BJ (cell line): Measurements from ENCODE around the gene TMPRSS11B. TPM values are rescaled to one million over a fixed set of nuclear protein-coding genes. Genes with fewer than 3 reads are reported as not detected.

Experiments used
- CTCF ChIA-PET: fragments of 350-600 bp; formaldehyde crosslinking; extraction: SDS; loops from one replicate; lab custom pipeline; 2021; ENCODE audit warnings: antibody characterized with exemption, inconsistent platforms; lab: Yijun Ruan, JAX
- POLR2A ChIA-PET: fragments of 300-600 bp; sonication (Branson Sonifier 250); formaldehyde crosslinking; extraction: SDS; loops from one replicate; lab custom pipeline; 2021; ENCODE audit warnings: antibody characterized with exemption; lab: Charles Lee
- DNase-seq: peaks from one replicate; pipeline ENCODE4 v3.0.0-alpha.2; 2011; ENCODE audit warnings: low read depth
- H3K27me3 ChIP-seq: 2 replicates; pipeline ENCODE4 v1.6.0; 2011; ENCODE audit warnings: low read length; ENCODE audit not compliant: control insufficient read depth, insufficient read depth
- H3K36me3 ChIP-seq: 2 replicates; pipeline ENCODE4 v1.5.1; 2011; ENCODE audit warnings: low read length; ENCODE audit not compliant: control insufficient read depth, insufficient read depth
- H3K4me3 ChIP-seq: 2 replicates; pipeline ENCODE4 v1.5.1; 2011; ENCODE audit warnings: low read depth, mild to moderate bottlenecking, control low read depth, low read length
- polyA minus RNA-seq: library from RNA; depleted of rRNA, polyadenylated mRNA; stranded (reverse); fragments of >200 nt; gene quantifications from 2 replicates; pipeline ENCODE4 v1.2.3, GENCODE V29; 2011; rRNA and poly(A)+ RNA removed
- polyA plus RNA-seq: library from polyadenylated mRNA; depleted of rRNA; stranded (reverse); fragments of >200 nt; gene quantifications from 2 replicates; pipeline ENCODE4 v1.2.3, GENCODE V29; 2011; rRNA removed
- TF ChIP-seq, protein P1 (sequence below): IDR thresholded peaks from 2 replicates; pipeline ENCODE4 v1.5.1; 2011; ENCODE audit warnings: low read depth, mild to moderate bottlenecking, control low read depth, inconsistent platforms, low read length, moderate library complexity; ENCODE audit not compliant: insufficient read depth

TMPRSS11B gene, protein sequence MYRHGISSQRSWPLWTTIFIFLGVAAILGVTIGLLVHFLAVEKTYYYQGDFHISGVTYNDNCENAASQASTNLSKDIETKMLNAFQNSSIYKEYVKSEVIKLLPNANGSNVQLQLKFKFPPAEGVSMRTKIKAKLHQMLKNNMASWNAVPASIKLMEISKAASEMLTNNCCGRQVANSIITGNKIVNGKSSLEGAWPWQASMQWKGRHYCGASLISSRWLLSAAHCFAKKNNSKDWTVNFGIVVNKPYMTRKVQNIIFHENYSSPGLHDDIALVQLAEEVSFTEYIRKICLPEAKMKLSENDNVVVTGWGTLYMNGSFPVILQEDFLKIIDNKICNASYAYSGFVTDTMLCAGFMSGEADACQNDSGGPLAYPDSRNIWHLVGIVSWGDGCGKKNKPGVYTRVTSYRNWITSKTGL
- polyA plus RNA-seq: not detected in 2 replicates
- not detected in 2 replicates for polyA minus RNA-seq

DNA sequence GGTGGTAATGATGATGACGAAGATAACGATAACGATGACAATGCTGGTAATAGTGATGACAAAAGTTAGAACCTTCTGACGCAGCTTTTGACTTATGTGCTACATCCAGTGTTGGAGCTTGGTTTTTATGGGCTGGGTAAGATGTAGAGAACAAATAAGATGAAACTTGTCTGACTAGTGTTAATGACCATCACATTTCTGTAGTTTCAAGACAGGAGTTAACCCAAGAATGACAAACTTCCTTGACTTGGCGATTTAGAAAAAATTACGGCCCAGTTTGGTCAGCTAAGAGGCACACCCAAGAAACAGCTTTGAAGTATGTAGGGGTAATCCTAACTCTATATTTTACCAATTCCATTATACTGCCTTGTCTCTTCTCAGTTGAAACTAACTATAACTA, at the start of gene TMPRSS11B:
TMPRSS11B (minus strand) TSS at position 101 of the 400 bp plus-strand sequence. CDS start 136 bp downstream, outside the sequence.
- no peak for DNase-seq
- TF ChIP-seq, protein P1, sequence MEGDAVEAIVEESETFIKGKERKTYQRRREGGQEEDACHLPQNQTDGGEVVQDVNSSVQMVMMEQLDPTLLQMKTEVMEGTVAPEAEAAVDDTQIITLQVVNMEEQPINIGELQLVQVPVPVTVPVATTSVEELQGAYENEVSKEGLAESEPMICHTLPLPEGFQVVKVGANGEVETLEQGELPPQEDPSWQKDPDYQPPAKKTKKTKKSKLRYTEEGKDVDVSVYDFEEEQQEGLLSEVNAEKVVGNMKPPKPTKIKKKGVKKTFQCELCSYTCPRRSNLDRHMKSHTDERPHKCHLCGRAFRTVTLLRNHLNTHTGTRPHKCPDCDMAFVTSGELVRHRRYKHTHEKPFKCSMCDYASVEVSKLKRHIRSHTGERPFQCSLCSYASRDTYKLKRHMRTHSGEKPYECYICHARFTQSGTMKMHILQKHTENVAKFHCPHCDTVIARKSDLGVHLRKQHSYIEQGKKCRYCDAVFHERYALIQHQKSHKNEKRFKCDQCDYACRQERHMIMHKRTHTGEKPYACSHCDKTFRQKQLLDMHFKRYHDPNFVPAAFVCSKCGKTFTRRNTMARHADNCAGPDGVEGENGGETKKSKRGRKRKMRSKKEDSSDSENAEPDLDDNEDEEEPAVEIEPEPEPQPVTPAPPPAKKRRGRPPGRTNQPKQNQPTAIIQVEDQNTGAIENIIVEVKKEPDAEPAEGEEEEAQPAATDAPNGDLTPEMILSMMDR: no peak
- no peaks in the 10 kb centered on the region for H3K27me3 ChIP-seq
- POLR2A ChIA-PET: no interaction called here
- no peaks in the 10 kb centered on the region for H3K36me3 ChIP-seq
- CTCF ChIA-PET: no interaction called here
- no peak within 1 kb of the TSS for H3K4me3 ChIP-seq

DNA sequence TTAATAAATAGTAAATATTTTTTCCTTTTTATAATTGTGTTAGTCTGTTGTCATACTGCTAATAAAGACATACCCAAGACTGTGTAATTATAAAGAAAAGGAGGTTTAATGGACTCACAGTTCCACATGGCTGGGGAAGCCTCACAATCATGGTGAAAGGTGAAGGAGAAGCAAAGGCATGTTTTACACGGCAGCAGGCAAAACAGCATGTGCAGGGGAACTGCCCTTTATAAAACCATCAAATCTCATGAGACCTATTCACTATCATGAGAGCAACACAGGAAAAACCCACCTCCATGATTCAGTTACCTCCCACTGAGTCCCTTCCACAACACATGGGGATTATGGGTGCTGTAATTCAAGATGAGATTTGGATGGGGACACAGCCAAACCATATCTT, 45.8 kb upstream of the TMPRSS11B start:
- POLR2A ChIA-PET: no interaction called here
- TF ChIP-seq, protein P1: no peak

DNA sequence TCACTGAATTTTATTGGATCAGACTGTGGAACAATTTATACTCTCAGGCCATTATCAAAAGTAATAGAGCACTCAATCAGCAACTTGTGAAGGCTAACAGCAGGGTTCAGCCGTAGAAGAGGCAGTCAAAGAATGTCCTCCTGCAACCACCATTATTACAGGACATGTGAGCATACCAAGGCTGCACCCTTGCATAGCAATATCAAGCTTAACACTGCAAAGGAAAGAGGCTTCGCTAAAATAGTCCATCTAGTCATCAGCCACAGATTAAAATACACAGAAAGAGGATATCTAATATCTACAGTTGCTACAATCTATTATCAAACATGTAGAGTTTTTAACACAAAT, 42.9 kb upstream of the TMPRSS11B start:
- DNase-seq: no peak
- ChIA-PET POLR2A (interaction anchor here (0.7 kb wide), 1 partner anchor 39 kb away, joined by 3 read pairs; no protein-coding TSS in a partner anchor), CTCF (no interaction called here)
- Histone ChIP-seq H3K27me3 (peaks cover 2% of the 10 kb centered on the region; the same call in 1 of the 2 replicates), H3K36me3 (no peaks in the 10 kb centered on the region), H3K4me3 (no peak overlapping the region)
- TF ChIP-seq, protein P1: no peak

More for the DNA sequence above, 45.8 kb upstream of the TMPRSS11B start:
- H3K27me3 ChIP-seq: no peaks in the 10 kb centered on the region
- H3K4me3 ChIP-seq: no peak overlapping the region
- DNase-seq: no peak
- CTCF ChIA-PET: no interaction called here
- no peaks in the 10 kb centered on the region for H3K36me3 ChIP-seq

DNA sequence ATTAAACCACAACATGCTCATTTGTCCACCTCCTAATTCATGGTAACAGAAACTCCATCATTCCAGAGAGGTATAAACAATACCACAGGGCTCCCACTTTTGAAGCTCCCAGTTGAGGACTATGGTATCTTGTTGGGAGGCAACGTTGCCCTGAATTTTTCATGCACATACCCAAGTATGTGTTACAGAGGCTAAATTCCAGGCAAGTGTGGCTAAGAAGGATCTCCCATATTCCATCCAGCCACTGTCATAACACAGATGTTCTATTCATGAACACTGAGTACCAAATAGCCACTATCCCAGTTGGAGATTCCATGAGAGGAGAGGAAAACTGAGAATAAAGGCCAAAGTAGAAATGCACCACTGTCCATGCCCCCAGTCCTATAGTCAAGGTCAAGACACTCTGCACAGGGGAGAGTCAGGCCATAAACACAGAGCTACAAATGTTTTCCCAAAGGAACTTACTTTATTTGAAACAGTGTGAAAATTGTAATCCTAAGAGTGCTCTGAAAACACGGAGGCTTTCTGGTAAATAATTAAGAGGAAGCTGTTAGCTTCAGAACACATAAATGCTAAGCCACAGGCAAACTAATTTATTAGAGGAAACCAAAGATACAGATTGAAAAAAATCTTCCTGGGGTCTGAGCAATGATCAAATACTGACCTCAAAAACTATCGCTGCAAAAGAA, 42.4 kb upstream of the TMPRSS11B start:
- H3K36me3 ChIP-seq: no peaks in the 10 kb centered on the region
- TF ChIP-seq, protein P1: no peak
- H3K27me3 ChIP-seq: peaks cover 2% of the 10 kb centered on the region; the same call in 1 of the 2 replicates
- no peak for DNase-seq
- POLR2A ChIA-PET: interaction anchor here (0.7 kb wide), 1 partner anchor 39 kb away, joined by 3 read pairs; no protein-coding TSS in a partner anchor
- no peak overlapping the region for H3K4me3 ChIP-seq
- CTCF ChIA-PET: no interaction called here

DNA sequence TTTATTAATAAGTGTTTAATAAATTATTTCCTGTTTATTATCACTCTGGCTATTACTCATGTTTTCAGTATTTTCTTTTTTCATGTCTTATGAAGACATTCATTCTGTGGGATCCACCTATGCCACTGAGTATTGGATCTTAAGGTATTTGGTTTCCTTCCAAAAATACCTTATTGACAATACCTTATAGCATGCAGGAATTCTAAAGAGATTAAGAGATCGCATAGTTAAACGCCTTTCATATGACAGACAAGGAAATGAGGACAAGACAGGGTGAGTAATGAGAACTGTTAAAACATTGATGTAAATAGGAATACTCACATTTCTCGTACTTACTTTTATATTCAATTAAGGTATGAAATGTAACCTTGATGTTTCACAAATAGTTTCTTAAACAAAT, 38.2 kb upstream of the TMPRSS11B start:
- ChIA-PET POLR2A (no interaction called here), CTCF (interaction anchor here (1.2 kb wide), 1 partner anchor 12 kb away, joined by 4 read pairs; no protein-coding TSS in a partner anchor)
- Histone ChIP-seq H3K36me3 (no peaks in the 10 kb centered on the region), H3K27me3 (peaks cover 2% of the 10 kb centered on the region; the same call in 1 of the 2 replicates), H3K4me3 (no peak overlapping the region)
- TF ChIP-seq, protein P1: no peak
- no peak for DNase-seq
